SH-SY5Y (cell line): ENCODE measurements around the gene MEF2B.

Source experiments
- GATA2 ChIP-seq: IDR thresholded peaks from 2 replicates; pipeline ENCODE4 v1.6.1; 2011; ENCODE audit warnings: mild to moderate bottlenecking, low read depth, low read length
- GATA3 ChIP-seq: IDR thresholded peaks from 2 replicates; pipeline ENCODE4 v1.6.1; 2011; ENCODE audit warnings: low read depth, mild to moderate bottlenecking, low read length, moderate library complexity

DNA sequence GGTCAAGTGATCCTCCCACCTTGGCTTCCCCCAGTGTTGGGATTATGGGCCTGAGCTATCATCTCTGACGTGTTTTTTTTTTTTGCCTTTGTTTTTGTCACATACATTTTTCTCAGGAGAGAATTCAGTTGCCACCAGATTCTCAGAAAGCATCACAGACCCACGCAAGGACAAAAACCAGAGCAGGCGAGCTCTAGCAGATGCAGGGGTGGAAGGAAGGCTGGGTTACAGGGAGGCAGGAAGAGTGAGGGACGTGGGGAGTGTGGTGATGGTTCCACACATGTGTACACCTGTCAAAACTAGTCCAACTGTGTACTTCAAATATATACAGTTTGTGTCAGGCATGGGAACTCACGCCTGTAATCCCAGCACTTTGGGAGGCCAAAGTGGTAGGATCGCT, 36.1 kb downstream of the MEF2B start:
- TF ChIP-seq GATA3 (no peak), GATA2 (no peak)
